Measurements from ENCODE around the gene PMEL.
"Not testable (repeated sequence)": the region's sequence is repeated elsewhere in the genome, so short reads cannot be mapped to it uniquely, and the experiment has no call there.

DNA sequence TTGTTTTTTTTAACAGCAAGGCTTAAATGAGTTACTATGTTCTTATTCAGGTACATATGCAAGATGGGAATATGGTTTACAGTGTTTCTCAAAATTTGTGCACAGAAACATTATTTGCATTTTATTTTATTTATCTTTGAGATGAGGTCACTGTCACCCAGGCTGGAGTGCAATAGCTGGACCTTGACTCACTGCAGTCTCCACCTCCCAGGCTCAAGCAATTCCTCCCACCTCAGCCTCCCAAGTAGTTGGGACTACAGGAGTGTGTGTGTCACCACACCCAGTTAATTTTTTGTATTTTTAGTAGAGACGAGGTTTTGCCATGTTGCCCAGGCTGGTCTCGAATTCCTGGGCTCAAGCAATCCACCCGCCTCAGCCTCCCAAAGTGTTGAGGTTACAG is 46.8 kb downstream of the PMEL start:
- not testable (repeated sequence) for TF ChIP-seq CTCF (conservative IDR thresholded peaks at IDR 0.05; ENCODE audit: low read length); EZH2phosphoT487 (IDR thresholded peaks at IDR 0.05; ENCODE audit: borderline replicate concordance, low read depth, low read length)
